ENCODE data around the gene NFIA.

DNA sequence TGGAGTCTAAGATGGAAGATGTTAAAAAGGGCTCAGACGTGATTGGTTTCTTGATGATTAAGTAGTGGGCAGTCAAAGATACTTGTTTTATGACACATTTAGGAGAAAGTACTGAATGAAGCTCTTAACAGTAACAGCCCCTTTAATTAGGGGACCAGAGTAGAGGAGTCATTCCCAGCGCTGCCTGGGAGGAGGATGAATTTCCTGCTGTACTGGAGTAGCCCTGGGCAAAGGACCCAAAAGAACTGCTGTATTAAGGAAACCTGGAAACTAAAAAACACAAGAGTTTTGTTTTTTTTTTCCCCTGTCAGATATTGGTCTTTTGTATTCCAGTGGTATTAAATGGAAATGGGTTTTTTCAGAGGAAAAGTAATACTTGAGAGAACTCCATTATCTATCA, 126.5 kb downstream of the NFIA start:
- no peak for TF ChIP-seq POLR2A (IDR thresholded peaks at IDR 0.05)
- TF ChIP-seq, protein P1, sequence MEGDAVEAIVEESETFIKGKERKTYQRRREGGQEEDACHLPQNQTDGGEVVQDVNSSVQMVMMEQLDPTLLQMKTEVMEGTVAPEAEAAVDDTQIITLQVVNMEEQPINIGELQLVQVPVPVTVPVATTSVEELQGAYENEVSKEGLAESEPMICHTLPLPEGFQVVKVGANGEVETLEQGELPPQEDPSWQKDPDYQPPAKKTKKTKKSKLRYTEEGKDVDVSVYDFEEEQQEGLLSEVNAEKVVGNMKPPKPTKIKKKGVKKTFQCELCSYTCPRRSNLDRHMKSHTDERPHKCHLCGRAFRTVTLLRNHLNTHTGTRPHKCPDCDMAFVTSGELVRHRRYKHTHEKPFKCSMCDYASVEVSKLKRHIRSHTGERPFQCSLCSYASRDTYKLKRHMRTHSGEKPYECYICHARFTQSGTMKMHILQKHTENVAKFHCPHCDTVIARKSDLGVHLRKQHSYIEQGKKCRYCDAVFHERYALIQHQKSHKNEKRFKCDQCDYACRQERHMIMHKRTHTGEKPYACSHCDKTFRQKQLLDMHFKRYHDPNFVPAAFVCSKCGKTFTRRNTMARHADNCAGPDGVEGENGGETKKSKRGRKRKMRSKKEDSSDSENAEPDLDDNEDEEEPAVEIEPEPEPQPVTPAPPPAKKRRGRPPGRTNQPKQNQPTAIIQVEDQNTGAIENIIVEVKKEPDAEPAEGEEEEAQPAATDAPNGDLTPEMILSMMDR (IDR thresholded peaks at IDR 0.05), result no peak

Measured in esophagus squamous epithelium (tissue), 4 donors.